Body of pancreas (tissue), 4 donors: ENCODE data around the gene ETFBKMT. TPM values are rescaled to one million over a fixed set of nuclear protein-coding genes. Genes with fewer than 3 reads are reported as not detected.

Experiments
- ATAC-seq: fragments of 150-250 bp; one replicate; pipeline ENCODE4 v1.9.1; 2016
- DNase-seq, 4 donors: peaks; one replicate each; pipeline ENCODE4 v3.0.0-alpha.2; 2019
- H3K27ac ChIP-seq, 4 donors: fragments of 200-600 bp; sonication (generic); 1 replicate in 3 of 4; 2 replicates in 1 of 4; pipeline versions ENCODE4 v1.5.1 to v1.6.1; 2016 to 2019; ENCODE audit warnings: mild to moderate bottlenecking in 1 of 4, mixed read lengths in 1 of 4, moderate library complexity in 1 of 4
- H3K27me3 ChIP-seq, 2 donors: fragments of 200-600 bp; sonication (generic); one replicate each; pipeline ENCODE4 v1.6.0; 2016; ENCODE audit warnings: mild to moderate bottlenecking in 1 of 2
- H3K36me3 ChIP-seq, 2 donors: fragments of 200-600 bp; sonication (generic); replicated peaks in 1 of 2; 2 replicates each; pipeline ENCODE4 v1.5.1; 2016; ENCODE audit warnings: low read depth in 2 of 2; ENCODE audit not compliant: insufficient read depth in 1 of 2
- H3K4me1 ChIP-seq: fragments of 200-600 bp; sonication (generic); one replicate; pipeline ENCODE4 v1.6.0; 2016
- H3K4me3 ChIP-seq, 2 donors: fragments of 200-600 bp; sonication (generic); 1 replicate in 1 of 2; 2 replicates in 1 of 2; pipeline ENCODE4 v1.5.1; 2016 to 2019
- H3K9me3 ChIP-seq, 3 donors: fragments of 200-600 bp; sonication (generic); 1 replicate in 2 of 3; 2 replicates in 1 of 3; pipeline ENCODE4 v1.5.1; 2016
- CTCF ChIP-seq, 7 experiments: fragments of 450-650 bp in 4 of 7; fragments of 200-600 bp in 3 of 7; sonication (generic) in 3 of 7; IDR thresholded peaks; one replicate each; pipeline ENCODE4 v1.5.1; 2016 to 2019; ENCODE audit warnings: antibody characterized with exemption in 7 of 7
- POLR2A ChIP-seq, 3 donors: fragments of 450-650 bp; IDR thresholded peaks; one replicate each; pipeline ENCODE4 v1.6.1; 2016; ENCODE audit warnings: antibody characterized with exemption in 3 of 3, mild to moderate bottlenecking in 2 of 3
- WGBS, 2 donors: methylation state at CpG; one replicate each; pipeline ENCODE4 v1.1.5; 2017; 5-methylcytosine and 5-hydroxymethylcytosine counted together
- intact Hi-C: fragments of 100-400 bp; cut with DNase I; formaldehyde crosslinking; loops from one replicate; pipeline ENCODE4 v1.15.1; 2023
- total RNA-seq, 2 donors: library from RNA; depleted of rRNA; stranded (reverse); fragments of >200 nt; gene quantifications; one replicate each; pipeline ENCODE4 v1.1.0, GENCODE V29; 2016

Gene ETFBKMT
- 1 to 10 TPM; 2.9 to 4.9 TPM for total RNA-seq

- H3K27me3 ChIP-seq = no peaks in the 10 kb centered on the region
- peak within 1 kb of the TSS; percentile 86 to 96 (median 94) for H3K27ac ChIP-seq
- H3K36me3 ChIP-seq = no peaks in the 10 kb centered on the region
- H3K9me3 ChIP-seq = no peaks in the 10 kb centered on the region
- peaks cover 33% of the 10 kb centered on the region for H3K4me1 ChIP-seq
- DNase-seq (peak; percentile 93 to 96 (median 94)), ATAC-seq (peak; percentile 96)
- TF ChIP-seq CTCF (IDR thresholded peaks at IDR 0.05) (peak; percentile 28 to 74 (median 49)), POLR2A (IDR thresholded peaks at IDR 0.05) (peak; percentile 57 to 88 (median 86))
- 1 to 2% methylated on average over 47 of the region's 47 CpGs for WGBS, 2 donors
- H3K4me3 ChIP-seq = peak within 1 kb of the TSS; percentile 30 to 40
- intact Hi-C loops = no loop called here
These were observed at the start of gene ETFBKMT for GRCh38 chr12:31659087-31659942. Gene ETFBKMT, plus strand, starts transcription at chr12:31659688. Its CDS starts 2,266 bp downstream, at chr12:31661954.

GRCh38 chr12:31612819-31613218 is 46.7 kb upstream of the ETFBKMT start:
- intact Hi-C loops = no loop called here

GRCh38 chr12:31618228-31619025 is 41.1 kb upstream of the ETFBKMT start:
- Histone ChIP-seq H3K4me1 (no peaks in the 10 kb centered on the region), H3K27me3 (no peaks in the 10 kb centered on the region), H3K4me3 (no peak overlapping the region), H3K36me3 (no peaks in the 10 kb centered on the region), H3K9me3 (no peaks in the 10 kb centered on the region), H3K27ac (no peak overlapping the region)
- ATAC-seq = no peak
- WGBS, 2 donors = 88 to 89% methylated on average over 3 of the region's 3 CpGs
- DNase-seq = no peak
- TF ChIP-seq POLR2A (IDR thresholded peaks at IDR 0.05) (no peak), CTCF (IDR thresholded peaks at IDR 0.05) (no peak)
- intact Hi-C loops = no loop called here

More at GRCh38 chr12:31612819-31613218, 46.7 kb upstream of the ETFBKMT start:
- no peak for ATAC-seq
- Histone ChIP-seq H3K27ac (no peak overlapping the region), H3K9me3 (no peaks in the 10 kb centered on the region), H3K27me3 (no peaks in the 10 kb centered on the region), H3K4me1 (no peaks in the 10 kb centered on the region), H3K36me3 (no peaks in the 10 kb centered on the region), H3K4me3 (no peak overlapping the region)
- no peak for DNase-seq
- 78 to 82% methylated on average over 2 of the region's 2 CpGs for WGBS, 2 donors
- TF ChIP-seq POLR2A (IDR thresholded peaks at IDR 0.05) (no peak), CTCF (IDR thresholded peaks at IDR 0.05) (no peak)

- H3K9me3 ChIP-seq = no peaks in the 10 kb centered on the region
- ATAC-seq (no peak), DNase-seq (no peak)
- H3K27me3 ChIP-seq = no peaks in the 10 kb centered on the region
- H3K4me1 ChIP-seq = no peaks in the 10 kb centered on the region
- intact Hi-C loops = no loop called here
- 97 to 100% methylated on average over 2 of the region's 2 CpGs for WGBS, 2 donors
- H3K27ac ChIP-seq = no peak overlapping the region
- TF ChIP-seq CTCF (IDR thresholded peaks at IDR 0.05) (no peak), POLR2A (IDR thresholded peaks at IDR 0.05) (no peak)
- no peak overlapping the region for H3K4me3 ChIP-seq
- H3K36me3 ChIP-seq = no peaks in the 10 kb centered on the region
These were observed 39.2 kb upstream of the ETFBKMT start for GRCh38 chr12:31620311-31620710.
